NCI-H446 (cell line): Measurements from ENCODE around the gene VTI1A.

Experiments
- DNase-seq, 2 experiments: peaks; one replicate each; lab custom pipeline; 2025; lab: John Stamatoyannopoulos, UW

The VTI1A gene

DNA sequence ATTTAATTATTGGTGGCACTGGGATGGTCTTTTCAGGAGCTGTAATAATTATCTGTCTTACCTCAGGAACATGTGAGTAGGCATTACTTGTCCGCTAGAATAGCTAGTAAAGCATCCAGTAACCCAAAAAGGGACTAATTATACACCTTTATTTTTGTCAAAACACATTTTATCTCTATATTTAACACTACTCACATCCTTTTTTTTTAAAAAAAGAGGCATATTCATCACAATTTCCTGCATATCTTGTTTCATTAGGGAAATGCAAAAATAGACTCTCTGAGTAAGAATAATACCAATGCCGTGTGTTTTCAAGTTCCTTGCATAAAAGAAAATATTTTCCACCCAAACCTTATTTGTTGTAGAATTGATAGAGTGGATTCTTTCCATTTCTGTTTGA, 99.5 kb downstream of the VTI1A start:
- DNase-seq: no peak

DNA sequence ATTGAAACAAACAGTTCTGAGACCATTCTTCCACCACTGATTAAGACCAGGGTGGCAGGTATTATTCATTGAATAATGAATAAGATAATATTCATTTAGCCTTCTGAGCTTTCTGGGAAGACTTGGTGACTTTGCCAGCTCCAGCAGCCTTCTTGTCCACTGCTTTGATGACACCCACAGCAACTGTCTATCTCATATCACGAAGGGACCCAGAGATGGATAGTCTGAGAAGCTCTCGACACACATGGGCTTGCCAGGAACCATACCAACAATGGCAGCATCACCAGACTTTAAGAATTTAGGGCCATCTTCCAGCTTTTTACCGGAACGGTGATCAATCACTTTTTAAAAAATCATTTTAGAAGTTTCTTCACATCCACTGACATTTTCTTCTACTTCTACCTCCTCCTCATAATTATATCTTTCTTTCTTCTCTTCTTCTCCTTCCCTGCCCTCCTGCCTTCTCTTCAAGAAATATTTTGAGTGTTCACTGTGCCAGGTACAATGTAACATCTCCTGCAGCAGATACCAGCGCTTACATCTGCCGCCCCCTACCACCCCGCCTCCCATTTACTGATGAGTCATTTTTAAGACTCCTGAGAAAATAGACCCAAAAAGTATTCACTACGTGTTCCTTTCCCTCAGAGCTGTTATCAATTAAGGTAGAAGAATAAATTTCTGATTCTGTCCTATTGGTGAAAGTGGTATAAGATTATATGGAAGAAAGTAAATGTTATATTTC, 101.7 kb downstream of the VTI1A start:
- no peak for DNase-seq

DNA sequence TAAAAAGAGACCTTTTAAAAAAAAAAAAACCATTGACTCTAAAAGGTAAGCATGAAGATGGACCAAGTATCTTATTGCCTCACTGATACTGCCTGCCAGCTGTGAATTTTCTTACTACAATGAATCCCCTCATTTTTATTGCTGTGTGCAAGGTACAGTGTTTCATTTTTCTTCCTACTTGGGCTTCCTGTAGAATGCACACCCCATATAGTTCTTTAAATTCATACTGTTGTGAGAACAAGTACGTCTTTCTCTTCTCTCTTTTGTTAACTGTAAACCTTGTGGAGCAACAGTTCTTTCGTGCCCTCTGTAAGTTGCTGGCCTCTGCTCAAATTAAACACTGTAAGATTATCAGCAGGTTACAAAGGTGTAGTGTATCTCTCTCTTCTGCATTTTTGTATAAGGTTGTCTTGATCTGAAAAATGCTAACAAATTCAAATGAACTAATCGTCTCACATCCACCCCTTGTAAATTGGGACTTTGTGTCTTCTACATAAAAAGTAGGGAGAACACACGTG, 105.6 kb downstream of the VTI1A start:
- DNase-seq: no peak

DNA sequence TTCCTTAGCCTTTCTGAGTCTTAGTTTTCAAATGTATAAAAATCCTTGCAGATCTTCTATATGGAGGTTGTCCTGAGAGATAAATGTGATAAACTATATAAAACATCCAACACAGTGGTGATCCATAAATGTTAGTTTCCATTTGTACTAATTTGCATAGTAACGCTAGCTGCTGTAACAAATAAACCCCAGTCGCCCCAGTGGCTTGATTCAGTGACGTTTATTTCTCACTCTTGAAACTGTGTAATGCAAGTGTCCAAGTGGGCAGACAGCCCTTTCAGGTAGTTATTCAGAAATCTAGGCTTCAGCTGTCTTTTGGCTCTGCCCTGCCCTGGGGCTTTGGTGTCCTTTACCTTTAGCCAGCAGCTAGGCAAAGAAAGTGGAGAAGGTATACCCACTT, 106.3 kb downstream of the VTI1A start:
- DNase-seq: no peak

DNA sequence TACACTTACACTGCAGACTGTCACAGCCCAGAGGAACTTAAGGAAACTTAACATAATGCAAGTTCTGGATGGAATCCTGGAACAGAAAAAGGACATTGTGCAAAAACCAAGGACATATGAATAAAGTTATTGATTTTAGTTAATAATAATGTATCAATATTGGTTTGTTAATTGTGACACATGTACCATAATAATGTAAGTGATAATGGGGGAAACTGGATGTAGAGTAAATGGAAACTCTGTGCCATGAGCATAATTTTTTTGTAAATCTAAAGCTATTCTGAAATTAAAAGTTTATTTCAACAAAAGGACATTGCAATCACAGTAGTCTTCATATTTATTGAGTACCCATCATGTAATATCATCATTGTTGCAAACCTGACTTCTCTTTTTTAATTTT, 107.2 kb downstream of the VTI1A start:
- no peak for DNase-seq

DNA sequence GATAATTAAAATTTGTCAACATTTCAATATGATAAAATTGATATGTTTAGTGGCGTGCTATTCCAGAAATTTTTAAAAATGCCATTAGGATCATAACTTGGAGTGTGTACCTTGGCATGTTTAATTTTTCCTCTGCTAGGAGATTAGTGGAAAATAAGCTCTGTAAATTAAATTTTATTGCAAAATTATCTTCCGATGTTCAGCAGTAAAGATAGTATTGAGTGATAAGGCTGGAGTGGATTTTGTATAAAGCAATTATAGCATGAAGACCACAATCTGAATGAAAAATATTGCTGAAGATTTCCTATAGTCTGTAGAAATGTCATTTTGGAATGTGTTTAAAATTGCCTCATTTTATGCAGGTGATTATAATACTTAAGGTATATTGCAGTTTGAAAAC, 110.2 kb downstream of the VTI1A start:
- no peak for DNase-seq

DNA sequence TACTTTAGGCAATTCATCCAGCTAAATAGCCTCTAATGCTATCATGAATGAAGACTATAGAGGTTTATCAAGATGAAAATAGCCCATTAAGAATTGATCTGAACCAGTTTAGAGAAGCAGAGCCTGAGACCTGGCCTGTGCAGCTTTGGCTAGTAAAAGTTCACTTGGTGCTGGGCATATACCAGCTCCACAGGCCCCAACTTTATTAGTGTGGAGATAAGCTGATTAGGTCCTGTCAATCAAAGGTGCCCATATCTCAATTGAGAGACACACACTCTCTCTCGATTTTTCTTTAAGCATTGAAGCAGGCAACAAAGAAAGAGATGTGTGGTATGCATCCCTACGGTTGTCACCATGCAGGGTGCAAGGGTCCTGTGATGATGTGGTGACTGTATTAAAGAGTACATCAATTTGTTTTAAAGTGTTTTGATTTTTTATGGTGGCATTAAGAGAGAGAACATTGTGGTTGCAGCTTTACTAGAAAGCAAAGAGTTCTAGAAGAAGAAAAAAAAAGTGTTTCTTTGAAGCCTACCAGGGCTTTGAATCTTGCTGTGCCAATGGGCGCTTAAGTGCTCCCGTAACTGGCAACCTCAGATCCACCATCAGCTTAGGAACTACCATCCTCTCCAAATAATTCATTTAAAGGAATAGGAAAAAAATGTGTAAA, 111.6 kb downstream of the VTI1A start:
- DNase-seq: no peak

DNA sequence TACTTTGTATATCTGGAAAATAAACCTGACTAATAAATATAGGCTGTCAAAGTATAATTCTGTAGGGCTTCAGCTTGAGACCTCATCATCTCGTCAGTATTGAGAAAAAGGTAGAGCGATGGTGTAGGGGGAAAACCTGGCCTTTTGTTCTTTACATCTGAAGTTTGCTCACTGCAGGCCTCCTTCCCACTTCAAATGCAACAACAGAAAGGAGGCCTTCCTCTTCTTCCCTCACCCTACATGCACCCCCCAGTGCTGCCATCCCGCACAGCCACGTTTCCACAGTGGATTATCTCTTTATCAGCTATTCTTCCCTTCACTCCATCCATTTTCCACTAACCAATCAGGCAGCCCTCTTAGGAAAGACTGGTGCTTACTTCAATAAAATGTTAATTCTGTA, 112.3 kb downstream of the VTI1A start:
- no peak for DNase-seq

DNA sequence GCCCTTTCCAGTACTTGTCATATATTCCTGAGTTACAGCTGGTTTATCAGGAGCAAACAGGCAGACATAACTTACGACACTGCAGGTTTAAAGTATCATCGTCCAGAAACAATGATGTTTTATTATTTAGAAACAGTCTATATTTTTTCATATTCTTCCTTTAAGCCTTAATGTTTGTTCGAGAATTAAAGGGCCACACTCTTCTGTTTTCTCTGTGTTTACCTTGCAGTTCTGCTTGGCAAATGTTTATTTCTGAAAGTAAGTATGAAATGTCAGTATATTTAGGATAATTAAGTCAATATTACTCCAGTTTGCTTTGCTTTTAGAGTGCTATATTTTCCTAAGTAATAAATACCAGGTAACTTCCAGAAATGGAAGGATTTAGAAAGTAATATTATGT, 115.1 kb downstream of the VTI1A start:
- no peak for DNase-seq

DNA sequence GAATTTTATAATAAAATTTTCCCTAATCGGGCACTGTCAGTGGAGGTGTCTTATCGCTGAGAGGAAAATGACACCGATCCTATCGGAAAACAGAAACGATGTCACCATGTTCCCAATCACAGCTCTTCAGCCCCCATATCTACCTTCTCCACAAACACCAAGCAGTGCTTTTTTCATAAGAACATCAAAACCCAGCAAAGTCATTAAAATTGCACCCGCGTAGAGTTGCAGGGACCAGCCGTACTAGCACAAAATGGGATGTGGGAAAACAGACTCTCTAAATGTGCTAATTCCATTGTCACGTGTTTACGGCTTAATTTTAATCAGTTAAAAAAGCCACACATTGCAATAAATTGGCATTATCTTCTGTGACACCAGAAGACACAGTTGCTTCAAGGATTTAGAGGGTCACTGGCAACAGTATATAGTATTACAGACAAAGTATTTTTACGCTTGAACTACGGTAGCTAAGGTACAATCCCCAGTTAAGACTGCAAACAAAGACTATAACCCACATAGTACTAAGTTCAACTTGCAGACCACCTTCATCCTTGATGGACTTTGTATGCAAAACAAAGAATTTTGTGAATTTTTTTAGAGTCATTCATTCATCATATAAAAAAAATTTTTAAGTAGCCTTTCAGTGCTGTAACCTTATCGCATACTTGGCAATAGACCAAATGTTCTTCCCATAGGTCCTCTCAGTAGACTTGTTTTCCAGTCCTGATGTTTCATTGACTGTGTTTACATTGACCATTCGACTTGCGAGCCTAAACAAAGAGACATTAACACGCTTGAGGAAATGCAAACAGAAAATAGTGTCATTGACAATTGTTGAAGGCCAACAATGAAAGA, 116.0 kb downstream of the VTI1A start:
- DNase-seq: no peak

DNA sequence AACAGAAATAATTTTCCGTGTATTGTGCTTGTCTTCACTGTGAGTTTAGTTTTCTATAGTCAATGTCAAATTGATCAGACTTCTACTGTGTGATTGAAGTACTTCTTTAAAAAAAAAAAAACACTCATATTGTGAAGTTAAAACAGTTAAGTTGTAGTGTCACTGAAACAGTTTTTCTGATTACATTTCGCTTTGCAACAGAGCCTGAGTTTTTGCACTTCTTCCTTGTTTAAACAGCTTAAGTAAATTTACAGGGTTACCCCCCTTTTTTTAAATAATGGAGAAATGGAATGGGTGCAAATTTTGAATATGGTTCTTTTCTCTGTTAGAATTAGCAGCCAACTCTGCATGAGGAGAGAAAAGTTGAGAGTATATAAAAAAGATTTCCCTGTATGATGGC, 117.3 kb downstream of the VTI1A start:
- DNase-seq: no peak

DNA sequence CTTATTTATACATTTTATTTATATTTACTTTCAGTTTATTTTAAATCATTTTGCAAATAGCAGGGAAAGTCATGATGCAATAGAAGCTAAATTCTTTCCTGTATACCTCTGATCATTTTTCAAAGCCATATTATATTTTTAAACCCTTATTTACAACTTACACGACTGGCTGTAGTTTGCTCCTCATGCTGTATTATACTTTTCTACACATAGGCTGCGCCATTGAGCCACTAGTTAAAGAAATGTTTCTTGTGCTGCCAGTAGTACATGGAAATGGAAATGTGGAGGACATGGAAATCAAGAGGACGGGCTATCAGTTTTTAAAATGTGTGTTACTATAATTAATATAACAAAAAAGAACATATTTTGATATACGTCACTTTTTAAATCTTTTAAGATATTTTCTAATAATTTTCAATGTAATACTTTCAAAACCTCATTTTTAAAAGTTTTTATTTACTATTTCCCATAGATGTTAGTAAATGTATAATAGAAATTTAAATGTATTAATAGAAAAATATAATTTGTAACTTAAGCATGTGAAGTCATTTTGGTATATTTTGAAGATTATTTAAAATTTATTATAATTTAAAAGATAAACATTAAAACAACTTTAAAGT, 118.5 kb downstream of the VTI1A start:
- peak in 1 of 2 experiments; percentile 23 for DNase-seq

DNA sequence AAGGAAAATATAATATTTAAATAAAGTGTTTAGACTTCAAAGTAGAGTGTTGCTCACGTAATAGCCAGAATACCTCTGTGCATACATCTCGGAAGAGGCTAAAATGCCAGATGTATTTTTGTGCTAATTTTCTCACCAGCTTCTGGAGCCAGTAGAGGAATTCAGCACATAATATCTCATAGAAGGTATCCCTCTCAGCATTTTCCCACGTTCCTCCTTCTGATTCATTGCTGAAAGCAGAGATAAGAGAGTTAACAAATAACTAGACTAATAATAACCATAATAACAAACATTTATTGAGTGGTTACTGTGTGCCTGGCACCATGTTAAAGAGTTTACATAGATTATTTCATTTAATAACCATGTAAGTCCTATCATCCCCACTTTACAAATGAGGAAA, 123.6 kb downstream of the VTI1A start:
- no peak for DNase-seq

DNA sequence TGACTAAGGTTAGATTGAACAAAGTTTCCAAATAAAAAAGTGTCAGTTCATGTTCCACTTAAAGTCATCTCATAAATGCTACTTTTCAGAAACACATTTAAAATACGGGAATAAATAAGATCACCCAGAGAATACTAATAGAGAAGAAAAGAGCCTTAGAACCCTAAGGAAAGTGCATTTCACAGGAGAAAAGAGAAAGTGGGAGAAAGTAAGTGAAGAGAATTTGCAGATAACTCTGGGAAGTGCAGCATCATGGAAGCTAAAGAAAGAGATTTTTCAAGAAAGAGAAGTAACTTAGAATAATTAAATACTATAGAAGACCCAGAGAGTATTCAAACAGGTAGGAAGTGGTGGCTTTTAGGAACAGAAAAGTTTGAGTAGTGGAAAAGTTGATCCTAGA, 132.6 kb downstream of the VTI1A start:
- DNase-seq: no peak

DNA sequence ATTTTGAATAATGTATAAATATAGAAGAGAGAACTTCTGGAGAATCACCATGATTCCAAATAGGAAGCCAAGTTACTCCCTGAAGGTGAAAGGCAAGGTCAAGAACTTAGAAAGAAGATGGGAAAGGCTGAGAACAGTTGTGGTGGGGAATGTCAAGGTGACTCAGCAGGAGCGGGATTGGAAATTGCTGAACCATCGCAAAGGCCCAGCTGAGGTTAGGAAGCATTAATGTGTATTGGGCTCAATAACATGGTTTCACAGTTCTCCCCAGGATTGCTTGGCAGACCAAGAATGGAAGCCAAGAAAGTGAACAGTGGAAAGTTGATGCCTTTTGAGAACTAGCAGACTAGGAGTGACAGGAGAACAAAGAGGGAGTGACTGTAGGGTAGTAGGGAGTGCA, 133.3 kb downstream of the VTI1A start:
- DNase-seq: no peak

DNA sequence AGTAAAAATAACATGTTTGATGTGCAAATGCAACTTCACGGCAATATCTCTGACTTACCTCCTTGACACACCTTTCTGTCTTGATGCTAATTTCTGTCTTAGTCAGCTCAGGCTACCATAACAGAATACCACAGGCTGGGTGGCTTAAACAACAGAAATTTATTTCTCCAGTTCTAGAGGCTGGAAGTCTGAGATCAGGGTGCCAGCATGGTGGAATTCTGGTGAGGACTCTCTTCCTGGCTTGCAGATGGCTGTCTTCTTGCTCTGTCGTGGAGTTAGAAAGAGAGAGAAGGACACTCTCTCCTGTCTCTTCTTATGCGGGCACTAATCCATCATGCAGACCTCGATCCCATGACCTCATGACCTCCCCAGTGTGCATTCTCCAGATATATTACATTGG, 134.9 kb downstream of the VTI1A start:
- no peak for DNase-seq

DNA sequence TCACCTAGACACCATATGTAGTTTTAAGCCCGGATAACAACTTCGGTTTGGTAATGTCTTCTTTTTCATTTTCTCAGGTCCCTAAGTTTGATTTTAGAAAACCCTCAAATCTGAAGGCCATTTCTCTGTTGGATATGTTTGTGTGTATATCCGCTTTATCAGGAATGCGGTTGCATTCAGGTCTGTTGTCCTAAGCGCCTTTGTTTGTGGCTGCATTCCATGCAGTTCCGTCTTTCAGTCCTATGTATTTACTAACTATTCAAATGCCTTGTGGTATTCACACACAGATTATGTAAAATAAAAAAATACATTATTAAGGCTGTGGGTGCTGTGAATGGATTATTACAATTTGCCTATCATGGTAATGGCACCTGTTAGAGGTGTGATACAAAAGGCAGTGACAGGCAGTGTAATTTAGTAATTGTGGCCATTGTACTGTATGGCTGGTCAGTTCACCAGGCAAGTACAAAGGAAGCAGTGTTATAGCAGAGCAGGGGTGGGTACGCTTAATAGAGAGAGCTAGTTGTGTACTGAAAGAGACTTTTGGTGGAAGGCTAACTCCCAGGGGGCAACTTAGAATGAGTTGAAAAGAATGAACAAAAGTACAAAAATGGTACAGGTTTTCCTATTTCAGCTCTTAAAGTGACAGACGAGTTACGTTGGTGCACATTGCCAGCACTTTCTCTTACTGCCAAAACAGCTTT, 136.4 kb downstream of the VTI1A start:
- DNase-seq: no peak

DNA sequence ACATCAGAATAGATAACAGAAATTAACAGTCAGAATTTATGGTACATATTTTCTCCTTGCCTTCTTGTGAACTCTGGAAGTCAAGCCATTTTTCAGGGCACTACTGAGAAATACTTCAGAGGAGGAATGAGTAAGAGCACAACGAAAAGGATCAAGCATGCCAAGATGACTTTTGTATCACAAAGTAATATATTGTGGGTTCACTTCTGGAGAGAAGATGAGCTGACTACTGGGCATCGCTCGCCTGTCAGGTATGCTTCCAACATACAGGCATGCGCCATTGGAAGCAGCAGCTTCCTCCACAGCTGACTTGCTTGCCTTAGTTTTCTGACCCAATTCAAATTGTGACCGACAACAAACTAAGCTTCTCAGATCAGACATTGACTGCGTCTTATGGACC, 137.3 kb downstream of the VTI1A start:
- no peak for DNase-seq

DNA sequence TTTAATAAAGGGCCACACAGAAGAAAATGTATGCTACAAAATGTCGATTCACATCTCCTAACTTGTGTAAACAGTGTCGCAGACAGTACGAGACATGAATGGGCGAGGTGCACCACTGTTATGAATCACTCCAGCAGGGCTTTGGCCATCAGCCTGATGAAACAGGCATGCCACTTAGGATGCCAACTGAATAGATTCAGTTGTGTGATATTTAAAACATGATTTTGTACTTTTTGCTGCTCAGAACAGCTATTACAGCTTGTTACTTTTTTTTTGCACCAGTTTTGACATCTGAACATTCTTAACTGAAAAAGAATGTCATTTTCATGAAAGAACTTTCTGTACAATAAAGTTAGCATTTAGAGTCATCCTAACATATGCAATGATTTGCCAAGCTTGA, 138.1 kb downstream of the VTI1A start:
- DNase-seq: no peak

DNA sequence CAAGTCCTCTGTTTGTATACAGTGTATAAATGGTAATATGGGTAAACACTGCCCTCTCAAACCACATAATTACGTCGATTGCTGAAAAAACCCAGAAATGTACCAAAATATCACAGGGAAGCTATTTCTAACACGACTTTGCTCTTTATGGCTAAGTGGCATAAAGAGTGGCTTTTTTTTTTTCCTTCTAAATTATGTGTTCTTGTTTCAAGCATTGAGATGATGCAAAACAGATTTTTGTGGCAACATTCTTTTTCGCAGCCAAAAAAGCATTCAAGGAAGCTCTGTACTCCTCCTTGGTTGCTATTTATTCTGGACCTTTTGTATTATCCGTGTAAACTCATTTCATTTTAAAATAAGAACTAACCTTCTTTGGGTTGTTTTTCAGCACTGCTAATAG, 138.9 kb downstream of the VTI1A start:
- DNase-seq: no peak

DNA sequence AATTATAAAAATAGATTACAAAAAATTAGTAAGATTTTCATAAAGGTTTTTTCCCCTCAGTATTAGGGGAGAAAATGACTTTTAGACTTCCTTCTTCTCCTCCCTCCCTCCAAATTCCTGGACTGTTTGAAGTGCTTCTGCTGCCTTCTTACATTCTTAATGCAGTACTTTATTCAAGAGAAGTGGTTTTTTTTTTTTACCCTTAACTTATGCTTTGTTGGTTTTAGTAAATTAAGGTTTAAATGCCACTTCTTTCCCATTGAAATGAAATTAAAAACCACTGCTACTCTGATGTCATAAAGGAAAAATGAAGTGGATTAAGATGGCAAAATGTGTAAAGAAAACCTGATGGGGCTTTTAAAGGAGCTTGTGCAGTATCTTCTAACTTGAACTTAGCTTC, 140.7 kb downstream of the VTI1A start:
- DNase-seq: no peak
